ENCODE measurements around the gene RABEP1. TPM values are rescaled to one million over a fixed set of nuclear protein-coding genes. Genes with fewer than 3 reads are reported as not detected.

RABEP1 gene
- total RNA-seq, 2 donors from 2014 or later = 36.4 to 47.0 TPM

GRCh38 chr17:5352681-5353289 lies 70.7 kb downstream of the RABEP1 start:
- no peak for ATAC-seq (ENCODE audit: insufficient number of reproducible peaks, low FRiP score, low read depth)
- H3K36me3 ChIP-seq = peaks cover 20% of the 10 kb centered on the region

GRCh38 chr17:5354310-5354709 lies 72.2 kb downstream of the RABEP1 start:
- ATAC-seq (ENCODE audit: insufficient number of reproducible peaks, low FRiP score, low read depth) (no peak), DNase-seq (ENCODE audit: low spot score) (no peak)
- no peak for TF ChIP-seq CTCF (IDR thresholded peaks at IDR 0.05)
- Histone ChIP-seq H3K4me1 (ENCODE audit: control insufficient read depth in 1 of 2, low read depth in 2 of 2) (peaks cover 13 to 29% of the 10 kb centered on the region in 2 donors), H3K36me3 (peaks cover 17% of the 10 kb centered on the region), H3K27ac (peak overlapping the region; percentile 25 to 72), H3K27me3 (replicated peaks; ENCODE audit: insufficient read depth) (no peaks in the 10 kb centered on the region), H3K9me3 (no peaks in the 10 kb centered on the region), H3K4me3 (no peak overlapping the region)

More at GRCh38 chr17:5352681-5353289, 70.7 kb downstream of the RABEP1 start:
- Histone ChIP-seq H3K4me1 (ENCODE audit: control insufficient read depth in 1 of 2, low read depth in 2 of 2) (peaks cover 13 to 27% of the 10 kb centered on the region in 2 donors), H3K27ac (no peak overlapping the region), H3K4me3 (no peak overlapping the region), H3K27me3 (replicated peaks; ENCODE audit: insufficient read depth) (no peaks in the 10 kb centered on the region), H3K9me3 (no peaks in the 10 kb centered on the region)
- DNase-seq (ENCODE audit: low spot score) = no peak
- TF ChIP-seq CTCF (IDR thresholded peaks at IDR 0.05) = no peak

- no peak overlapping the region for H3K4me3 ChIP-seq
- ATAC-seq (ENCODE audit: insufficient number of reproducible peaks, low FRiP score, low read depth) = no peak
- peaks cover 13 to 36% of the 10 kb centered on the region in 2 donors for H3K4me1 ChIP-seq (ENCODE audit: control insufficient read depth in 1 of 2, low read depth in 2 of 2)
- DNase-seq (ENCODE audit: low spot score) = no peak
- H3K27me3 ChIP-seq (replicated peaks; ENCODE audit: insufficient read depth) = no peaks in the 10 kb centered on the region
- H3K27ac ChIP-seq = peak overlapping the region; percentile 72 to 73
- H3K36me3 ChIP-seq = peaks cover 12% of the 10 kb centered on the region
- no peaks in the 10 kb centered on the region for H3K9me3 ChIP-seq
- TF ChIP-seq CTCF (IDR thresholded peaks at IDR 0.05) = no peak
These were observed 72.9 kb downstream of the RABEP1 start for GRCh38 chr17:5354886-5355415.

GRCh38 chr17:5355421-5356129 lies 73.5 kb downstream of the RABEP1 start:
- peaks cover 12% of the 10 kb centered on the region for H3K36me3 ChIP-seq

More at GRCh38 chr17:5355421-5356129, 73.5 kb downstream of the RABEP1 start:
- peaks cover 13 to 37% of the 10 kb centered on the region in 2 donors for H3K4me1 ChIP-seq (ENCODE audit: control insufficient read depth in 1 of 2, low read depth in 2 of 2)
- H3K4me3 ChIP-seq = peak overlapping the region; percentile 3
- TF ChIP-seq CTCF (IDR thresholded peaks at IDR 0.05) = no peak
- no peaks in the 10 kb centered on the region for H3K27me3 ChIP-seq (replicated peaks; ENCODE audit: insufficient read depth)
- no peaks in the 10 kb centered on the region for H3K9me3 ChIP-seq
- no peak for DNase-seq (ENCODE audit: low spot score)
- no peak for ATAC-seq (ENCODE audit: insufficient number of reproducible peaks, low FRiP score, low read depth)
- H3K27ac ChIP-seq = peak overlapping the region; percentile 72 to 73
